Caco-2 (cell line): ENCODE results near the gene FAM83C. TPM values are rescaled to one million over a fixed set of nuclear protein-coding genes. Genes with fewer than 3 reads are reported as not detected.

Experiments used
- BruUV-seq: library from RNA; stranded (reverse); fragments of 400-500 nt; replicated peaks from 2 replicates; lab custom pipeline; 2021; lab: Mats Ljungman, UMichigan
- CTCF ChIA-PET: fragments of 300-600 bp; sonication (Branson Sonifier 250); formaldehyde crosslinking; loops from one replicate; lab custom pipeline; 2022; ENCODE audit warnings: antibody characterized with exemption; lab: Charles Lee
- POLR2A ChIA-PET: fragments of 300-600 bp; sonication (Branson Sonifier 250); formaldehyde crosslinking; loops from one replicate; lab custom pipeline; 2022; ENCODE audit warnings: antibody characterized with exemption; lab: Charles Lee
- DNase-seq, 2 experiments: peaks; one replicate each; pipeline versions ENCODE4 v3.0.0 to v3.0.0-alpha.2; 2020 to 2022
- H3K27me3 ChIP-seq: replicated peaks from 2 replicates; pipeline ENCODE4 v1.6.0; 2011; ENCODE audit warnings: low read length; ENCODE audit not compliant: control insufficient read depth, insufficient read depth
- H3K36me3 ChIP-seq: 2 replicates; pipeline ENCODE4 v1.5.1; 2011; ENCODE audit warnings: low read length; ENCODE audit not compliant: control insufficient read depth, insufficient read depth
- H3K4me1 ChIP-seq: fragments of 250-450 bp; sonication (Bioruptor Pico); 2 replicates; pipeline ENCODE4 v1.5.1; 2020; ENCODE audit warnings: mild to moderate bottlenecking
- H3K4me3 ChIP-seq: 2 replicates; pipeline ENCODE4 v1.5.1; 2011; ENCODE audit warnings: low read depth, mild to moderate bottlenecking, control low read depth, low read length
- H3K9me3 ChIP-seq: fragments of 250-450 bp; sonication (Bioruptor Pico); 2 replicates; pipeline ENCODE4 v1.5.1; 2020; ENCODE audit warnings: mild to moderate bottlenecking, moderate library complexity
- H3K27ac Mint-ChIP-seq: one replicate; pipeline ENCODE4 v1.8.0; 2022; ENCODE audit warnings: mixed read lengths; ENCODE audit not compliant: unreplicated experiment
- H3K27me3 Mint-ChIP-seq: one replicate; pipeline ENCODE4 v1.8.0; 2022; ENCODE audit warnings: mixed read lengths; ENCODE audit not compliant: insufficient read depth, unreplicated experiment
- H3K36me3 Mint-ChIP-seq: one replicate; pipeline ENCODE4 v1.8.0; 2022; ENCODE audit warnings: mild to moderate bottlenecking, mixed read lengths; ENCODE audit not compliant: insufficient read depth, unreplicated experiment
- H3K4me1 Mint-ChIP-seq: one replicate; pipeline ENCODE4 v1.8.0; 2022; ENCODE audit warnings: low read depth, mixed read lengths; ENCODE audit not compliant: unreplicated experiment
- H3K4me3 Mint-ChIP-seq: one replicate; pipeline ENCODE4 v1.8.0; 2022; ENCODE audit warnings: mild to moderate bottlenecking, moderate library complexity, mixed read lengths; ENCODE audit not compliant: unreplicated experiment
- H3K9me3 Mint-ChIP-seq: one replicate; pipeline ENCODE4 v1.8.0; 2022; ENCODE audit warnings: mixed read lengths; ENCODE audit not compliant: unreplicated experiment
- intact Hi-C: fragments of 100-400 bp; cut with micrococcal nuclease; formaldehyde crosslinking; loops from one replicate; pipeline ENCODE4 v1.10.0; 2022; ENCODE audit not compliant: unreplicated experiment
- total RNA-seq: library from RNA; stranded (reverse); gene quantifications from 2 replicates; pipeline ENCODE4 v1.2.3, GENCODE V29; 2022
- TF ChIP-seq, protein P1 (sequence below), 2 experiments: fragments of 200-600 bp in 1 of 2; IDR thresholded peaks; 1 replicate in 1 of 2; 2 replicates in 1 of 2; pipeline versions ENCODE4 v1.5.1 to v1.8.0; 2011 to 2022; ENCODE audit warnings: antibody characterized with exemption in 1 of 2, control low read depth in 1 of 2, inconsistent platforms in 1 of 2, low read depth in 1 of 2, low read length in 1 of 2, mild to moderate bottlenecking in 1 of 2, moderate library complexity in 1 of 2; ENCODE audit not compliant: insufficient read depth in 1 of 2, severe bottlenecking in 1 of 2, unreplicated experiment in 1 of 2

The FAM83C gene
- total RNA-seq, 1 experiment from 2014 or later = not detected

DNA sequence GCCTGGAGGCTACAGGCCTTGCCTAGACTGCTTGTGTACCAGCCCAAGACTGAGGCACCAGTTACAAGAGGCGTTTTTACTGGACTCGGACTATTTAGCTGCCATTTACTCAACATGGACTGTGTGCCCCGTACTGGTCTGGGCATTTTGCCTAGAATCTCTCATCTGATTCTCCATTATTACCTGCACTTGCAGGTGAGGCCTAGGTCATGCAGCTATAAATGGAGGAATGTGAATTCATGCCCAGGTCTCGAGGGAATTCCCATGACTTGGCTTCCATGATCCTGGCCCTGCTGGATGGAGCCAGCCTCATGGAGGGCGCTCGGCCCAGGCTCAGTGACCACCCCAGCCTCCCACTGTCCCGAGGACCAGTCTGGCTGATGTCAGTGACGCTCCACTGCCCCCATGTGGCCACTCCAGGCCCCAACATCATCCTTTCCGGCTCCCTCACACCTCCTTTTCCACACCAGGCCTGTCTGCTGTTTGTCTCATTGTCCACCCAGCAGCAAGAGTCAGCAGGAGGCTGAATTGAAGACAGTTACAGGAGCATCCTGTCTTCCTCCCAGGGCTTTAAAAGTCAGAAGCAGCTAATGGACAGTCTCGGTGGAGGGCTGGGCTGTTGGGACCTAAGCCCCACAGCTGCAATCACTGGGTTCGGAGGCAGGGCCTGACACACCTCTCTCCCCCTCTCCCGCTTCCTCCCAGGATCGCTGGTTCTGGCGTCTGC is 23.0 kb downstream of the FAM83C start:
- DNase-seq = peak; percentile 88 to 93
- no peak overlapping the region for H3K4me3 Mint-ChIP-seq

DNA sequence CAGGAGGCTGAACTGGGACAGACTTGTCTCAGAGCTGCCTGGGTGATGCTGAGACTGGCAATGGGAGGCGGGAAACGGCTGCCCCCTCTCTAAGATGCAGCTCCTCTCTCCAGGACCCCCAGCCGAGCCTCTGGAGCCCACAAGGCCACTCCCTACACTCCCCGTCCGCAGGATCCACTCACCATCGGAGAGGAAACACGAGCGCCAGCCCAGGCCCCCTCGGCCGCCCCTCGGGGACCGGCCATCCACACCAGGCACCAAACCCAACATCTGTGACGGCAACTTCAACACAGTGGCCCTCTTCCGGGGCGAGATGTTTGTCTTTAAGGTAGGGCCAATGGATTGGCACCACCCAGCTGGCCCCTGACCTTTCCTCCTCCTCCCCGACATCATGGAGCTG is 25.1 kb downstream of the FAM83C start:
- TF ChIP-seq, protein P1, sequence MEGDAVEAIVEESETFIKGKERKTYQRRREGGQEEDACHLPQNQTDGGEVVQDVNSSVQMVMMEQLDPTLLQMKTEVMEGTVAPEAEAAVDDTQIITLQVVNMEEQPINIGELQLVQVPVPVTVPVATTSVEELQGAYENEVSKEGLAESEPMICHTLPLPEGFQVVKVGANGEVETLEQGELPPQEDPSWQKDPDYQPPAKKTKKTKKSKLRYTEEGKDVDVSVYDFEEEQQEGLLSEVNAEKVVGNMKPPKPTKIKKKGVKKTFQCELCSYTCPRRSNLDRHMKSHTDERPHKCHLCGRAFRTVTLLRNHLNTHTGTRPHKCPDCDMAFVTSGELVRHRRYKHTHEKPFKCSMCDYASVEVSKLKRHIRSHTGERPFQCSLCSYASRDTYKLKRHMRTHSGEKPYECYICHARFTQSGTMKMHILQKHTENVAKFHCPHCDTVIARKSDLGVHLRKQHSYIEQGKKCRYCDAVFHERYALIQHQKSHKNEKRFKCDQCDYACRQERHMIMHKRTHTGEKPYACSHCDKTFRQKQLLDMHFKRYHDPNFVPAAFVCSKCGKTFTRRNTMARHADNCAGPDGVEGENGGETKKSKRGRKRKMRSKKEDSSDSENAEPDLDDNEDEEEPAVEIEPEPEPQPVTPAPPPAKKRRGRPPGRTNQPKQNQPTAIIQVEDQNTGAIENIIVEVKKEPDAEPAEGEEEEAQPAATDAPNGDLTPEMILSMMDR (IDR thresholded peaks at IDR 0.05; ENCODE audit: insufficient read depth in 1 of 2, low read depth in 1 of 2, low read length in 1 of 2, severe bottlenecking in 1 of 2, unreplicated experiment in 1 of 2) = no peak

More for the DNA sequence above, 23.0 kb downstream of the FAM83C start:
- Mint-ChIP-seq H3K36me3 (peaks cover 36% of the 10 kb centered on the region), H3K4me1 (peaks cover 21% of the 10 kb centered on the region), H3K27me3 (no peaks in the 10 kb centered on the region), H3K27ac (peak overlapping the region; percentile 38), H3K9me3 (no peaks in the 10 kb centered on the region)
- POLR2A ChIA-PET = interaction anchor here (0.6 kb wide), 1 partner anchor 17 kb away, joined by 3 read pairs; no protein-coding TSS in a partner anchor
- CTCF ChIA-PET = interaction anchor here (0.6 to 9.0 kb wide), 10 partner anchors 9 to 395 kb away, joined by 3 to 354 read pairs (median 4); partner anchors contain the start of genes EDEM2 and MMP24OS
- peaks cover 19% of the 10 kb centered on the region for H3K4me1 ChIP-seq
- H3K4me3 ChIP-seq = no peak overlapping the region
- BruUV-seq = no TSS peak
- intact Hi-C loops = loop anchor here (1.0 kb wide), 2 partner anchors 61 to 124 kb away; no protein-coding TSS in a partner anchor
- no peaks in the 10 kb centered on the region for H3K27me3 ChIP-seq
- no peaks in the 10 kb centered on the region for H3K9me3 ChIP-seq
- TF ChIP-seq, protein P1 (IDR thresholded peaks at IDR 0.05; ENCODE audit: insufficient read depth in 1 of 2, low read depth in 1 of 2, low read length in 1 of 2, severe bottlenecking in 1 of 2, unreplicated experiment in 1 of 2) = peak; percentile 97 to 99
- H3K36me3 ChIP-seq = no peaks in the 10 kb centered on the region

DNA sequence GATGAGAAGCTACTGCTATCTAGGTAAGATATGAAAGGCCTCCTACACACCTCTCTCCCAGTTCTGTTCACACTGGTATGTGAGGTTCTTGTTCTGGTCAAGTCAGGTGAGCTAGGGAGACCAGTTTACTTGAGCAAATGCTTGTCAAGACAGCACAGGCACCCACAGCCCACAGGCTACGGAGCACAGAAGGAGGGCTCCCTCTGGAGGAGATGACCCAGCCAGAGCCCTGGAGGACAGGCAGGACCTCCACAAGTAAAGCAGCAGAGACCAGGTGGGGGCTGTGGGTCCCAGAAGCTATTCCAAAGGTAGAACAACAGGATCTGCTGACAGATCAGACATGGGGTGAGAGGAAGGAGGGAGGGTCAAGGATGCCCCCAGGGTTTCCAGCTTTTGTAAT is 27.5 kb downstream of the FAM83C start:
- H3K27me3 Mint-ChIP-seq = no peaks in the 10 kb centered on the region
- TF ChIP-seq, protein P1 (IDR thresholded peaks at IDR 0.05; ENCODE audit: insufficient read depth in 1 of 2, low read depth in 1 of 2, low read length in 1 of 2, severe bottlenecking in 1 of 2, unreplicated experiment in 1 of 2) = peak; percentile 89 to 92
- CTCF ChIA-PET = interaction anchor here (0.5 to 9.0 kb wide), 36 partner anchors 11 to 690 kb away, joined by 3 to 354 read pairs (median 5); partner anchors contain the start of genes ACSS2, CEP250, EDEM2 and EIF6
- Histone ChIP-seq H3K4me3 (no peak overlapping the region), H3K4me1 (peaks cover 58% of the 10 kb centered on the region), H3K36me3 (no peaks in the 10 kb centered on the region; the same call in 1 of the 2 replicates), H3K9me3 (no peaks in the 10 kb centered on the region), H3K27me3 (no peaks in the 10 kb centered on the region)
- peak; percentile 97 to 98 for DNase-seq
- no TSS peak for BruUV-seq
- POLR2A ChIA-PET = interaction anchor here (0.6 to 3.8 kb wide), 18 partner anchors 9 to 1179 kb away, joined by 3 to 119 read pairs (median 4); partner anchors contain the start of genes CEP250, EDEM2, EIF6 and NCOA6
- intact Hi-C loops = loop anchor here (1.0 to 5.0 kb wide), 6 partner anchors 49 to 432 kb away; partner anchors contain the start of genes ACSS2 and TRPC4AP
- no peaks in the 10 kb centered on the region for H3K9me3 Mint-ChIP-seq
- H3K36me3 Mint-ChIP-seq = peaks cover 28% of the 10 kb centered on the region
- H3K4me1 Mint-ChIP-seq = peaks cover 41% of the 10 kb centered on the region
- peak overlapping the region; percentile 63 for H3K4me3 Mint-ChIP-seq
- H3K27ac Mint-ChIP-seq = peak overlapping the region; percentile 98

More for the DNA sequence above, 25.1 kb downstream of the FAM83C start:
- DNase-seq = no peak
- Mint-ChIP-seq H3K36me3 (peaks cover 39% of the 10 kb centered on the region), H3K27me3 (no peaks in the 10 kb centered on the region), H3K9me3 (no peaks in the 10 kb centered on the region), H3K4me1 (peaks cover 34% of the 10 kb centered on the region), H3K4me3 (no peak overlapping the region), H3K27ac (no peak overlapping the region)
- CTCF ChIA-PET = interaction anchor here (1.3 to 9.0 kb wide), 2 partner anchors 123 to 171 kb away, joined by 5 to 354 read pairs; partner anchors contain the start of gene EDEM2
- Histone ChIP-seq H3K4me3 (no peak overlapping the region), H3K36me3 (no peaks in the 10 kb centered on the region; the same call in 1 of the 2 replicates), H3K27me3 (no peaks in the 10 kb centered on the region), H3K9me3 (no peaks in the 10 kb centered on the region), H3K4me1 (peaks cover 35% of the 10 kb centered on the region)
- no TSS peak for BruUV-seq
- intact Hi-C loops = no loop called here
- POLR2A ChIA-PET = no interaction called here
